ENCODE measurements around the gene ERBB2.
"Not testable (repeated sequence)": the region's sequence is repeated elsewhere in the genome, so short reads cannot be mapped to it uniquely, and the experiment has no call there.

The ERBB2 gene

DNA sequence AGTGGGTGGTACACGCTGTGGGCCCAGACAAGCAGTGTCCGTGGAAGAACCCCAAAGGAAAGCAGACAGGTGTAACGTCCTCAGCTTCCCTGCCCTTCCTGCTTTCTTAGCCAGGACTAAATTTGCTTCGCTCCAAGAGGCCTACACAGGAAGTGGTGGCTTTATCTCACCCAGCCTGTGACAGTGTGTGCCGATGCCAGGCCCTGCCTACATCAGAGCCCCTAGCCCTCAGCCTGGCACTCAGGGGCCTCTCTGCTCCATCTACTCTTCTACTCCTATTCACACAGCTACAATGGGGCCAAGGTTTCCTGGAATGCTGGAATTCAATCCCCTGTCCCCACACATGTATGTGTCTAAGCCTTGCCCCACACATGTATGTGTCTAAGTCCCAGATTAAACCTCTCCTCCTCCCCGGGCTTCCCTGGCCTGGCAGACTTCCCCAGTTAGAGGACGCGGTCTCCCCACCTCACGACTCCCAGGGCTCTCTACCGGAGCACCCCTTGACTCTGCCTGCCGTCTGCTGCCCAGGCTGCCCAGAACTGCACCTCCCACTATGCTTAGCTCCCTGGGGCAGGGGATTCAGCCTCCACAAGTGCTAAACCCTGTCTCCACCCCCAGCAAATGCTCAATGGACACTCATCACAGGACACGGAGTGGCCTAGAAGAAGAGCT lies 20.2 kb upstream of the ERBB2 start:
- no peak for DNase-seq

DNA sequence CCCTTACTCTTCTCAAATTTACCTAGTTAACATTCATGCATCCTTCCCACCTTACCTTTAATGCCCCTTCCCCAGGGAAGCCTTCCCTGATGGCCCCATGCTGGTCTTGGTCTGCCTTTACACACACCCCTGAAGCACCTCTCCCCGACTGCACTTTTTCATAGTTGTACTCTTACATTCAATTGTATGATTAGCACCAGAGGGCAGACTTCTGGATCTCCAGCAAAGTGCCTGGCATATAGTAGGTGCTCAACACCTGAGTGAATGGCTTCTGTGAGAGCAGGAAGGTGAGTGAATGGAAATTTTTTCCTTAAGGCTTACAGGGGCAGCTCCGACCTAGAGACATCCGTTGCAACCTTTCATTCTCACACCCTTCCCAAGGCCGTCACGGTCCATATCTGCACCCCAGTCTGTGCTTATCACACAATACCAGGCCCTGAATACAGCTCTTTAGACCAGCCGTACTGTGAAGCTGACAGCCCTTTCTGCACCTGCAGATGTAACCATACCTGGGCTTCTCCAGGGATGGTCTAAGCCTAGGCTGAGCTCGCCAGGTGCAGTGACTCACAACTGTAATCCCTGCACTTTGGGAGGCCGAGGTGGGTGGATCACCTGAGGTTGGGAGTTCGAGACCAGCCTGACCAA lies 16.4 kb upstream of the ERBB2 start:
- DNase-seq = no peak

DNA sequence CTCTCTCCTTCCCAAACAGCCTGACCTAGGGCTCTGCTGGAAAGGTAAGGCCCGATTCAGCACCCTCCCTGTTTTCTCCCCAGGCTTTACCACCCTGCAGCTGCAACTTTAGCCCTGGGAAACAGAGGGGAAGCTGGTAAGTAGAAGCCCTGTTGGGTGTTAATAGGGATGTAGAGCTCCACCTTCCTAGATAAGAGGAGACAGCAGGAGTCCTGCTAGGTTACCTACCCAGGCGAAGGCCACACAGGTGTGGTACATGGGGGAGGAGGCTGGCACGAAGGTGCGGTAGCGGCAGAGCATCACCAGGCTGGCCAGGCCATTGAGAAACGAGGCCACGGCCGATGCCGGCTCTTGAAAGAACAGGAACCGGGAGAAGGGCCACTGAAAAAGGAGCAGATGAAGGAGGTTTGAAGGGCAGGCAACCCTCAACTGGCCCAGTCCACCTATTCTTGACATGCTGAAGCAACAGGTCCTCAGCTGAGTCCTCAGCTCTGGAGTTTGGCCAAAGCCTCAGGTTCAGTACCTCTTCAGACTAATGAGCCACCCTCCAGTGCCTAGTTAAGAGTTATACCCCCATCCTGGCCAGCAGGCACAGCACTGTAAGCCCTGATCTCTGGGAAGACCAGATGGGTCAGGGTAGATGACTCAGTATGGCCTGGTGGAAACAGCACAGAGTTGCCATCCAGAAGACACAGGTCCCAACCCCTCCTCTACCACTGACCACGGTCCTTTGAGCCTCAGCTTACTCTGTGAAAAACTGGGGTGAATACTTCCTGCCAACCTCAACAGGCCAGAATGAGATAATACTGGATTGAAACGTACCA lies 15.3 kb upstream of the ERBB2 start:
- no peak for DNase-seq

DNA sequence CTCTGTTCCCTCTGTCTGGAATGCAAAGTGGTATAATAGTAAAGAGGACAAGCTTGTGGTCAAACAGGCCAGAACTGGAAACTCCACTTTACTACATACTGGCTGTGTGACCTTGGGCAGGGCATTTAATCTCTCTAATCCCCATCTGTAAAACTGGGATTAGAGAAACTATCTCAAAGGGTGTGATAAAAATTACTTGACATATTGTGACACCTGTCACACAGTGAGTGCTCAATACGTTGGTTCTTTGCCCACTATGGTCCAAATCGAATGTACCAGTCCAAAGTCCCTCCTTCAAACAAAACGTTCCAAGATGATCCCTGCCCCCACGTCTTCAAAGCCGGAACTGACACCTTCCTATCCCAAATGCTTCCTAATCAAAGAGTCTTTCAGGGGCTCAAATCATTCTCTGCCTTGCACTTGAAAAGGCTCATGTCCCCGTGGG lies 12.7 kb upstream of the ERBB2 start:
- no peak for DNase-seq

DNA sequence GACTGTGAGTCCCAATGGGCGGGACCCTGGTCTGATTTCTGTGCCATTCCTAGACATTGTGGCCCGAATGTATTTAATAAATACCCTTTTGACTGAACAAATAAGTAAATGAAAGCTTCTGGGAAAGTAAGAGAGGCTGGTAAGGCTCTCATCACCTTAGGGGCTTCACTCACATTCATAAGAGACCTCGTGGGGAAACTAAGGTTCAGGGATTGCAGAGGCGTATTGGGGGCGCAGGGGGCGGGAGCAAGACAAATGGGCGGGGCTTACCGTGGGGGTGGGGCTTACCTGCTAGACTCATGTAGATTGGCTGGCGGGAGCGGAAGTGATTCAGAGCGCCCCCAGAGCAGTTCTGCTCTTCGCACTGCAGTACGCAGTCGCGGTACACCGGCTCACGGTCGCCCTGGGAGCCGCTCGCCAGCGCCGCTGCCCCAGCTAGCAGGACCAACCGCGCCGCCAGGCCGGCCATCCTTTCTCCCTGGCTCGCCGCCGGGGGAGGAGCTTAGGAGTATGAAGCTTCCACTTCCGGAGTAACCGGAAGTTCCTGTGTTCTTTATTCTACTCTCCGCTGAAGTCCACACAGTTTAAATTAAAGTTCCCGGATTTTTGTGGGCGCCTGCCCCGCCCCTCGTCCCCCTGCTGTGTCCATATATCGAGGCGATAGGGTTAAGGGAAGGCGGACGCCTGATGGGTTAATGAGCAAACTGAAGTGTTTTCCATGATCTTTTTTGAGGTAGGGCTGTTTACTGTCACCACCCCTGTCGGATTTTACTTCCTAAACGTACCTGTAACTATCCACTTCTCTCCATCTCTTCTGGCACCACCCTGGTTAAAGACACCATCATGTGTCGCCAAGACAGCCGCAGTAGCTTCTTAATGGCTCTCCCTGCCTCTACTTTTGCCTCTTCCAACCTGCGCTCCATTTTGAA lies 12.1 kb upstream of the ERBB2 start, which contains the start of gene PGAP3:
TSS of gene PGAP3 (minus strand) at position 512 of the 929 bp plus-strand sequence. CDS start at position 469, 43 bp downstream.
- peak; percentile 54 for DNase-seq

DNA sequence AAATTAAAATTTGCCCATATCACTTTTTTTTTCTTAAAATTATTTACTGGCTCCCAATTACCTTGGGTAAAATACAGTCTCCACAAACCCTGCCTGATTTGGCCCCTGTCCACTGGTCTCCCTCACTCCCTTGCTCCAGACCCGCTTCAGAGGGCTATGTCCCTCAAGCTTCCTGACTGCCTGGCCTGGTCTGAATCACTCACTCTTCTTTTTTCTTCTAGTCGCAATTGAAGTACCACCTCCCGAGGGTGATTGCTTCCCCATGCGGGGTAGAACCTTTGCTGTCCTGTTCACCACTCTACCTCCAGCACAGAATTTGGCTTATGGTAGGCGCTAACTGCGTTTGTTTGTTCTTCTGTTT lies 11.4 kb upstream of the ERBB2 start:
- no peak for DNase-seq

DNA sequence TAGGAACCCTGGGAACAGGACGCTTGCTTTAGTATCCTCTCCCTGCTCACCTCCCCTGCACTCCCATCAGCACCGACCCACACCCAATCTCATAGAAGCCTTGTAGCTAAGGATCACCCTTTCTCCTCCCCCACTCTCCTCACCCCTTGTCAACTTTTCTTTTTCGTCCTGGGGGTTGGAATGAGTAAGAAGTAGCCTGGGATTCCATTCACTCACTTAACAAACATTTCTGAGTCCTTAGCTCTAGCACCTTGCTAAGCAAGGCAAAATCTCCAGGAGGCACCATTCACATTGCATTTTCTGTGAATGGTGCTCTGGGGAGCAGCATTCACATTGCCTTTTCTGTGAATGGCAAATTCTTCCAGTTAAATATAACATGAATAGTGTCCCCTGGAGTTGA lies 10.9 kb upstream of the ERBB2 start:
- no peak for DNase-seq

DNA sequence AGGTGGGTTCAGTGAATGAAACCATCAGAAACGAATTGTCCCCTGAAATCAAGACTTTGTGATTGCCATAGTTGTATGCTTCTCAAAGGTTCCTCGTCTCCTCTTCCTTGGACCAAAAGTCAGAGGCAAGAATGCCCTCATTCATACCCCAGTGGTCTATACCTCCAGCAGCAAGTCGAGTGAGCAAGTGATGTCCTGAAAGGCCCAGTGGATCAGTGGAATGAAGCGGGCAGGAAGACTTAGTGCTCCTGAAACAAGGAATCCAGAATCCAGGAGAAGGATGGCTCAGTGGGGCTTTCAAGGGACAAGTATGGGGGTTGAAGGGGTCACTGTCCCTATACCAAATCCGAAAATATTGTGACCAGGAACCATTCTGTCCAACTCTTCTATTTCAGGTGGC lies 5.3 kb upstream of the ERBB2 start:
- DNase-seq = no peak

DNA sequence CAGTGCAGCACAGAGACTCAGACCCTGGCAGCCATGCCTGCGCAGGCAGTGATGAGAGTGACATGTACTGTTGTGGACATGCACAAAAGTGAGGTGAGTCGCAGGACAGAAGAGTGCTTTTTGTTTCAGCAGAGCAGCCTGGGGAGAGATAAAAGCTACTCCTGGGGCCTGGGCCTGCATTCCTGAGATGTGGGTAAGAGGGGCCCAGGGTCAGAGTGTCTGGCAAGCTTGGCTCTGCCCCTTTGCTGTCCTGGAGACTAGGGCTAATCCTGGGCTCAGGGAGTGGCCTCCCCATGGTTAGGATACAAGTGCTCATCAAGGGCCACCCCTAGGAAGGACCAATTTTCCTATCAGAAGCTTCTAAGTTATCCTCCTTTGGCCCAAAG lies 4.8 kb upstream of the ERBB2 start:
- no peak for DNase-seq

DNA sequence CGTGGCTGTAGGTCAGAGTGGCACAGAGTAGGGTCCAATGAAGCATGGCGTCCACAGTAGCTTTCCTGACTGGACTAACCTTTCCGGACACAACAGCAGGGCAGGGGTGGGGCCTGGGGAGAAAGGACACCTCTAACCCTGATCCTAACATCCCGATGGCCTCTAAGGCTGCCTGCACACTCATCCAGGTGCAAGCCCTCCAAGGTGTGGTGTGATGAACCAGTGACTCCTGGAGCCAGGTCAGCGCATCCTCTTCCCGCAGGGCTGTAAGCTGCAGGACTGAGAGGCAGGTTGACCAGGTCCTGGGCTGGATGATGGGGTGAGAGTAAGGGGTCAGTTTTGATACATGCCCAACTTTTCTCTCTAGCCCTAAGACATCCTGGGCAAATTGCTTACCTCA lies 3.1 kb upstream of the ERBB2 start:
- no peak for DNase-seq

DNA sequence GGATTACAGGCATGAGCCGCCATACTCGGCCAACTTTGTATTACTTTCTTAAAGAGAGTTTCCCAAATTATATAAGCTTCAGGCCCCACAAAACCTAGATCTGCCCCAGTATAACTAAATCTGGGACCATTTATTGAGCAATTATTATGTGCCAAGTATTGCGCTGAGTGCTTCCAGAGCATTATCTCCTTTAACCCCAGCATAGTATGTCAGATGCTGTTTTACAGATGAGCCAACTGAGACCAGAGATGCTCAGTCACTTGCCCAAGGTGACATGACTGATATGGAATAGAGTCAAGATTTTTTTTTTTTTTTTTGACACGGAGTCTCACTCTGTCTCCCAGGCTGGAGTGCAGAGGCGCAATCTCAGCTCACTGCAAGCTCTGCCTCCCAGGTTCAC lies 1.9 kb upstream of the ERBB2 start:
- DNase-seq = no peak

DNA sequence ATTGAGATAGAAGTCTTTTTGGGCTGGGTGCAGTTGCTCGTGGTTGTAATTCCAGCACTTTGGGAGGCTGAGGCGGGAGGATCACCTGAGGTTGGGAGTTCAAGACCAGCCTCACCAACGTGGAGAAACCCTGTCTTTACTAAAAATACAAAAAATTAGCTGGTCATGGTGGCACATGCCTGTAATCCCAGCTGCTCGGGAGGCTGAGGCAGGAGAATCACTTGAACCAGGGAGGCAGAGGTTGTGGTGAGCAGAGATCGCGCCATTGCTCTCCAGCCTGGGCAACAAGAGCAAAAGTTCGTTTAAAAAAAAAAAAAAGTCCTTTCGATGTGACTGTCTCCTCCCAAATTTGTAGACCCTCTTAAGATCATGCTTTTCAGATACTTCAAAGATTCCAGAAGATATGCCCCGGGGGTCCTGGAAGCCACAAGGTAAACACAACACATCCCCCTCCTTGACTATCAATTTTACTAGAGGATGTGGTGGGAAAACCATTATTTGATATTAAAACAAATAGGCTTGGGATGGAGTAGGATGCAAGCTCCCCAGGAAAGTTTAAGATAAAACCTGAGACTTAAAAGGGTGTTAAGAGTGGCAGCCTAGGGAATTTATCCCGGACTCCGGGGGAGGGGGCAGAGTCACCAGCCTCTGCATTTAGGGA lies 577 bp upstream of the ERBB2 start:
- not testable (repeated sequence) for DNase-seq

DNA sequence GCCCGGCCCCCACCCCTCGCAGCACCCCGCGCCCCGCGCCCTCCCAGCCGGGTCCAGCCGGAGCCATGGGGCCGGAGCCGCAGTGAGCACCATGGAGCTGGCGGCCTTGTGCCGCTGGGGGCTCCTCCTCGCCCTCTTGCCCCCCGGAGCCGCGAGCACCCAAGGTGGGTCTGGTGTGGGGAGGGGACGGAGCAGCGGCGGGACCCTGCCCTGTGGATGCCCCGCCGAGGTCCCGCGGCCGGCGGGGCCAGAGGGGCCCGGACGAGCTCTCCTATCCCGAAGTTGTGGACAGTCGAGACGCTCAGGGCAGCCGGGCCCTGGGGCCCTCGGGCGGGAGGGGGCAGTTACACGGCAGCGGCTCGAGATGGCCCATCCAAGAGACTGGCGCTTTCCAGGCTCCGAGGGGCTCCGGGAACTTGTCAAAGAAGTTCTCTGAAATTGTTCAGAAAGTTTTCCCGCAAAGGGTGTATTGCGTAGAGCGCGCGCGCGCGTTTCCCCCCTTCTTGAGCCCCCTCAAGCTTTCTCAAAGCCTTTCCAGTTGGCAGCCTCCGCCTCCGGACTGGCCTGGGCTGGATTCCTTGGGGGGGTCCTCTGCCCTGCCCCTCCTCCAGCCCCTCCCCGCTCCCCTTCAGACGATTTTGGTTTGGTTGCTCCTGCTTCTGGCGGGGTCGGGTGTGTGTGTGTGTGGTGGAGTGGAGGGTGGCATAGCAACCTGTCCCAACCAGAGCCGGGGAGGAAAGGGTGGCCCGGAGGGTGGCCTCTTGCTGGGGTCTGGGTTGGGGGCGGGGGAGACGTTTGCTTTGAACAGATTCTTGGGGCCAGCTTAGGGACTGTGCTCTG lies 504 bp downstream of the ERBB2 start:
- DNase-seq = no peak

DNA sequence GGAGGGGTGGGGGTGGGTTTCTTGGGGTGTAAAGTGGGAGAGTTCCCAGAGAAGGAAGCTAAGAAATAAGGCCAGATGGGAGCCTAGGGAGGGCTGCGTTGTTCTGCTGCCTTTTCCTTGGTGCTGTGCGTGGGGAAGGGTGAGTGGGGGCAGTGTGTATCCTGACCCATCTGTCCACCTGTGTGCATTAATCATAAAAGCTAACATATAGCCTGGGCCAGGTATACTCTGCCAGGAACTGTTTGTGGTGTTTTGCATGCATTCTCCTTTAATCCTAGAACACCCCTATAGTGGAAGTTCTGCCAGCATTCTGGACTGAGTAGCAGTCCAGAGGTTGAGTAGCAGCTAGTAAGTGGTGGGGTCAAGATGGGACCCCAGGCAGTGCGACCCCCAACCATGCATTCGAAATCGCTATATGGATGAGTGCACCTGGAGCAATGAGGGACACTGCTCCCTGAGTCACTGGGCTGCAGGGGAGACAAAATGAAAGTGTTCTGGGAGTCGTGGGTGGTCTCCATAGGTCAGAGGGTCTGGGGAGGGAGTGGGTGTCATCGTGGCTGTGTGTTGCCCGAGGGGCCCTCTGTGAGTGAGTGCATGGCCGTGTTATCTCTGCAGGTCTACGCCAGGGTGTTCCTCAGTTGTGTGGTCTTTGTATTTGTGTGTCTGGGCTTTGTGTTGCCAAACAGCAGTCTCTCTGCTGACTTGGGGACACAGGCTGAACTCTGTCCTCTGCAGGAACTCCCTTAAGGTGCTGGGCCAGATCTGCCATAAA lies 1.3 kb downstream of the ERBB2 start:
- no peak for DNase-seq

DNA sequence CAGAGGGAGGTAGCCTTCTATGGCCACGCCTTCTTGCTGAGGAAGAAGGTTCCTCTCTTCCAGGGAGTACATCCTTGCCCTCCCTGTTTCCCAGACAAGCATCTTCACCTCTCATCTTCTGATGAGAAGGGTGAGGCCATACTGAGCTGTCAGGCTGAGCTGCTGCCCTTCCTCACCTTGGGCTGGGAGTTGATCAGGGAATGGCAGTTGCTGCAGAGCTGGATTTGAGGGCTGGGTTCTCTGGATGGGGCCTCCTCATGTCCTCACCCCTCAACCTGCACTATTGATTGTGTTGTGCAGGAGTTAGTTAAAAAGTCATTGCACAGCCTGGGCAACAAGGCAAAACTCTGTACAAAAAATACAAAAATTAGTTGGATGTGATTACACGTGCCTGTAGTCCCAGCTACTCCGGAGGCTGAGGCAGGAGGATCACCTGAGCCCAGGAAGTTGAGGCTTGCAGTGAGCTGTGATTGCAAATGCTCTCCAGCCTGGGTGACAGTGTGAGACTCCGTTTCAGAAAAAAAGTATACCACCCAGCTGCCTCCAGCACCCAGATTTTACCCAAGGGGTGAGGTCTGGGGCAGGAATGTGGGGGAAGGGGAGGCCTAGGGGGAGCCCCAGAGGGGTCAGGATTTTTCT lies 2.0 kb downstream of the ERBB2 start:
- no peak for DNase-seq

DNA sequence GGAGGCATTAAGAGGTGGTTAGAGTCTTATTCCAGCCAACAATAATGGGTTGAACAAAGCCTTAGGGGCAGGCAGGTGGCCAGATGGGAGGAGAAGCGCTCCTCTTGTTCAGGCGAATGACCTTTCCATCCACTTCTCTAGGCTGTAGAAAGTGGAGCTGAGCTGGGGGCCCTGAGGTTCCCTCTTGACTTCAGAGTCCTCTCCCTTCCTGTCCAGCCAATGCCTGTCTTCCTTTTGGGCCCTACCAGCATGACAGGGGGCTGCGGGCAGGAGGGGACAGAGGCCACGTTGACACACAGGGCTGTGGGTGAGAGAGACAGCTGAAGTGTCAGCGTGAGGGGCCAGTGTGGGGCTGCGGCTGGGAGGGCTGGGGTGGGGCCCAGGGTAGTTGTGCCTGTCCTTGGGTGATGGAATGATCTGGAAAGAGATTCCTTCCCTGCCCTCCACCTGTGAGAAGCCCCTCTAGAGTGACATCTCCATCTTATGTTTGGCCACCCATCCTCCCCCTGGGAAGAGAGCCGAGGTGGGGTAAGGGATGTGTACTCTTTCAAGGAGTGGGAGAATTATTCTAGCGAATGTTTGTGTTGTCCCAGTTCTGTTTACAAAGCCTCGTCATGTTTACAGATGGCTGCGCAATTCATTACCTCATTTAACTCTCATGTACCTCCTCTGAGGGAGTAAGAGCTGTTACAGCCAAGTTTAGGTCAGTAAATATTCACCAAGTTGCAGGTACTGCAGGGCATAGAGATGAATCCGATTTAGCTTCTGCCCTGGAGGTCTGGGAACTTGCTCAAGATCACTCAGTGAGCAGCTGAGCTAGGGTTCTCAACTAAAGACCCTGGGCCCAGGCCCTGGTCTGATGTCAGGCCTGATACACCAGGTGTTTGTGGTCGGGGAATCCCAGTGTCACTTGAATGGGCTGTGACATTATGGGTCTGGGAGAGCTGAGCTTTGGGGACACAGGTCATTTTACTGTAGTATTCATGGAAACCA lies 3.3 kb downstream of the ERBB2 start:
- no peak for DNase-seq

DNA sequence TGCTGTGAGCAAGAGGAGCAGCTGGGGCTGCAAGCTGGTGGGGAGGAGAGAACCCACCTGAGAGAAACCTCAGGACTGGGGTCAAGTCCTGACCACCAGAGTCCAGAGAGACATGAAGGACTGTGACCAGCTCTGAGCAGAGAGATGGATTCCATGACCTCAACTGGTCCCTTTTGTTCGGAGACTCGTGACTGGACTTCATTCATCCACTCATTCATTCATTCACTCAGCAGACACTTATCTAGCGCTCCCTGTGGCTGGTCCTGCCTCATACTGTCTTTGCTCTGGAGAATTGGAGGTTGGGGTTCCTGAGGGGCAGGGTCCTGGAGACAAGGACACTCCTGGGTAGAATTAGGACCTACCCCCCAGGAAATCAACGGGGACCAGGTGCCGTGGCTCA lies 4.0 kb downstream of the ERBB2 start:
- no peak for DNase-seq

DNA sequence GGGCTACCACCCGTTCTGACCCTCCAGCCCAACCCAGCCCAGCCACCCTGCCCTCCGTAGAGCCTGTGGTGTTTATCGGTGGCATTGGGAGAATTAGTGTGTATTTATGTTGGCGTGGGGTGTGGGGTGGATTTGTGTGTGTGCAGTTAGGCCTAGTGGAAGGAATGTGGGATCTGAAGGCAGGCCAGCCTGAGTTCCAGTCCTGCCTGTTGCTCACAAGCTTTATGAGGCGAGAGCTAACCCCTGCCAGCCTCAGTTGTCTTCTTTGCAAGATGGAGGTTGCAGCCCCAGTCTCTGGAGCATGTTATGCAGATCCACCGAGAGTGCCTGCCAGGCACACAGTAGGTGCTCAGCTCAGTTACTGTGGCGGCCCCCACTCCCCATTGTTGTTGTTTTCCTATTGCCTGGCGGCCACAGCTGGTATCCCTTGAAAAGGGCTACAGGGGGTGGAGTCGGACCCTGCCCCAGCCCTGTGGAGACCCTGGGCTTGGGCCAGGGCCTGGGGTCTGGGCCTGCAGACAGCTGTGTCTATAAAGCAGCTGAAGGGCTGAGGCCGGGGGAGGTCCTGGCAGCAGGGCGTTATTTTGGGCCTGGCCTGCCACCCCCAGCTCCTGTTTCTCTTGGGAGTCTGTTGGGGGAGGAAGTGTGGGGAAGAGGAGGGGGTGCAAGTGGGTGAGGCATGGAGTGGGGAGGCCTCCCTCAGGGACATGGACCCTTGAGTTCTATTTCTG lies 5.1 kb downstream of the ERBB2 start:
- DNase-seq = no peak
